NCI-H1930 (cell line): ENCODE measurements around the gene EIF3L.
"Not testable (repeated sequence)": the region's sequence is repeated elsewhere in the genome, so short reads cannot be mapped to it uniquely, and the experiment has no call there.

Experiments
- DNase-seq, 2 experiments: peaks; one replicate each; lab custom pipeline; 2025; lab: John Stamatoyannopoulos, UW

The EIF3L gene

GRCh38 chr22:37849089-37849751 is at the start of gene EIF3L:
Gene EIF3L, plus strand, starts transcription at chr22:37849419. Its CDS starts 31 bp downstream, at chr22:37849450.
- peak; percentile 64 to 88 for DNase-seq

GRCh38 chr22:37799979-37800378 is 49.2 kb upstream of the EIF3L start:
- not testable (repeated sequence) for DNase-seq

- no peak for DNase-seq
Measured at GRCh38 chr22:37801946-37802309, 47.3 kb upstream of the EIF3L start.

- DNase-seq: peak; percentile 73 to 76
Measured at GRCh38 chr22:37802310-37803194, 46.7 kb upstream of the EIF3L start.

GRCh38 chr22:37803195-37803638 is 46.0 kb upstream of the EIF3L start:
- peak; percentile 63 to 75 for DNase-seq

GRCh38 chr22:37803639-37804351 is 45.4 kb upstream of the EIF3L start:
- DNase-seq: peak in 1 of 2 experiments; percentile 75

GRCh38 chr22:37804352-37804880 is 44.8 kb upstream of the EIF3L start:
- no peak for DNase-seq

- peak; percentile 45 to 85 for DNase-seq
Measured at GRCh38 chr22:37804881-37805809, 44.1 kb upstream of the EIF3L start.

GRCh38 chr22:37805810-37806277 is 43.4 kb upstream of the EIF3L start:
- no peak for DNase-seq

GRCh38 chr22:37806409-37807333 is 42.5 kb upstream of the EIF3L start:
- peak in 1 of 2 experiments; percentile 41 for DNase-seq

- peak; percentile 92 to 95 for DNase-seq
Measured at GRCh38 chr22:37807410-37808293, 41.6 kb upstream of the EIF3L start, which contains the start of gene GCAT. Gene GCAT, plus strand, starts transcription at chr22:37807934. Its CDS starts 34 bp downstream, at chr22:37807968.

GRCh38 chr22:37808294-37808657 is 40.9 kb upstream of the EIF3L start:
- DNase-seq: no peak

- no peak for DNase-seq
Measured at GRCh38 chr22:37809672-37810333, 39.4 kb upstream of the EIF3L start.

GRCh38 chr22:37811867-37812266 is 37.4 kb upstream of the EIF3L start:
- DNase-seq: no peak

GRCh38 chr22:37812869-37813678 is 36.1 kb upstream of the EIF3L start:
- no peak for DNase-seq

GRCh38 chr22:37815593-37815992 is 33.6 kb upstream of the EIF3L start:
- no peak for DNase-seq

GRCh38 chr22:37816543-37817180 is 32.6 kb upstream of the EIF3L start:
- DNase-seq: no peak
